HG03432 (cell line): ENCODE results near the gene ARHGEF10L.

Source experiments
- ATAC-seq: cut with Tn5 transposase; IDR thresholded peaks from one replicate; pipeline ENCODE4 v1.9.1; 2021; ENCODE audit warnings: mild to moderate bottlenecking, moderate library complexity; ENCODE audit not compliant: unreplicated experiment

ARHGEF10L gene

DNA sequence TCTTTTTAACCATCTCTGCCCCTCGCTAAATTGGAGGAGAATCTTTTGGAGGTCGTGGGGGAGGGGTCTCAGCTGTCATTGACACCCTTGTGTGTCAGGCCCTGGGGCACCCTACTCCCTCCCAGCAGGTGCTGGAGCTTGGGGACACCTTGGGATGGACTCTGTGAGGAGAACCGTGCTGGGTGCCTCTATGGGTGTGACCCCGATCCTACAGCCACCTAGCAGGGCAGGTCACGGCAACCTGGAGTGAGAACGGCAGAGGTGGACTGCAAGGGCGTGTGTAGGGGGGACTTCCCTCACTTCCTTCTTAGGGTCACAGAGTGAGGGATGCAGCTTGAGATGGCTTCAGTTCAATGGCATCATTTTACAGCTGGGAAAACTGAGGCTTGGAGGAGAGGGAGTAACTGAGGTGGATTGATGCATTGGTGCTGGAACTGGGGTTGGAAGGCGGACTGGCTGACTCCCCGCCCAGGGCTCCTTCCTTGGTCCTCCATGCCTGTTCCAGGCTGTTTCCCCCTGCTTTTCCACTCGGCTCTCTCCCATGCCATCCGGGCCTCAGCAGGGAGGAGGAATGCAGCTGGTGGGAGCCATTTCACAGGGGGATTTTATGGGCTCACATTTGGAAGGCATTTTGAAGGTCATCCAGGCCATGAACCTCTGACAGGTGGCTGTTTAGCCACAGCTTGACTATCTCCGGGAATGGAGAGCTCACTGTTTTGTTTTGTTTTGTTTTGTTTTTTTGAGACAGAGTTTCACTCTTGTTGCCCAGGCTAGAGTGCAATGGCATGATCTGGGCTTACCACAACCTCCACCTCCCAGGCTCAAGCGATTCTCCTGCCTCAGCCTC is 18.8 kb upstream of the ARHGEF10L start:
- no peak for ATAC-seq

DNA sequence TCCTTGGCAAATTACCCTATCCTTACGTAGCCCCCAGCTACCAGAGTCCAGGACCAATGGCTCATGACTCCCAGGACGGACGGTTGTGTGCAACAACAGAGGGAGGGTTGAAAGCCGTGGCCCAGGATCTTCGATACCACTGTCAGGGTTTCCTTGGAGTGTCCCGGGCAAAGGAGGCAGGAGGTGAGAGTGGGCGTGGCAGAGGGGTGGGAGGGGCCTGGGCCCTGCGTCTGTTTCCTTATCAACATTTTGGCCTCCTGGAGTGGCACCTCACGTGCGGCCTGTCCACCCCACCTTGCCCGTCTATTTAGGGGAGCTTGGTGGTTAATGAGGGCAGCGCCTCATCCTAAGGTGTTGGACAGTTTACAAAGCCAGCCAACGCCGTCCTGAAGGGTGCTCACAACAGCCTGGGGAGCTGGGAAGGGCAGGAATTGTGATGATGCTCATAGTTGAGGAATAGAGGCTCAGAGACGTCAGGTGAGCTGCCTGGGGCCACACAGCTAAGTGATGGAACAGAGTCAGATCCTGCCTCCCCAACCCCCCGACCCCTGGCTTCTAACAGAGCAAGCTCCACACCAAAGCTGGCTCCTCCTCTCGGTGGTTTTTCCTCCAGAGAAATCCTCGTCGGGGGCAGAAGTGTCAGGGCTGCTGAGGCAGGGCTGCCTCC is 17.4 kb upstream of the ARHGEF10L start:
- ATAC-seq = no peak

DNA sequence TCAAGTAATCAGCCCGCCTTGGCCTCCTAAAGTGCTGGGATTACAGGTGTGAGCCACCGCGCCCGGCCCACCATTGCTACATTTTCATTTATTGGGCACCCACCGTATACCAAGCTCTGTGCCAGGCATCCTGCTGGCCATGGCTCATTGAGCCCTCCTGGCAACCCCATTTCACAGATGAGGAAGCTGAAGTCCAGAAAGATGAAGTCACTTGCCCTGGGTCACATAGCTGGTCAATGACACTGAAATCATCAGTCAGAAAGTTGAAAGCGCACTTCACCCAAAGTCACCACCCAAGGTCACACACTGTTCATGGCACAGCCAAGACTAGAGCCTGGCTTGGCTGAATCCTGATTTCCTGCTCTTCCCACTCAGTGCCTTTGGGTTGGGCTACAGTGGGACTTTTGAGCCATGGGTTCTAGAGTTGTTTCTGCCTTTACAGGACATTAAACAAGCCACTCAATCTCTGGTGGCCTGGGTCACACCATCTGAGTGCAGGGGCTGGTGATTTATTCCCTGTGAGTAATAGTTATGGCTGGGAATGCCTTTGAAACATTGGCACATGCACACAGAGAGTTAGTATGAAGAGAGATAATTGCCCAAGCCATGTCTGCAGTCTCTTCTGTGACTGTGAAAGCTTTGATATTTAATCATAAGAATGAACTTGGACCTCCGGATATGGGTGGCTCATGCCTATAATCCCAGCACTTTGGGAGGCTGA is 16.0 kb upstream of the ARHGEF10L start:
- ATAC-seq = no peak

DNA sequence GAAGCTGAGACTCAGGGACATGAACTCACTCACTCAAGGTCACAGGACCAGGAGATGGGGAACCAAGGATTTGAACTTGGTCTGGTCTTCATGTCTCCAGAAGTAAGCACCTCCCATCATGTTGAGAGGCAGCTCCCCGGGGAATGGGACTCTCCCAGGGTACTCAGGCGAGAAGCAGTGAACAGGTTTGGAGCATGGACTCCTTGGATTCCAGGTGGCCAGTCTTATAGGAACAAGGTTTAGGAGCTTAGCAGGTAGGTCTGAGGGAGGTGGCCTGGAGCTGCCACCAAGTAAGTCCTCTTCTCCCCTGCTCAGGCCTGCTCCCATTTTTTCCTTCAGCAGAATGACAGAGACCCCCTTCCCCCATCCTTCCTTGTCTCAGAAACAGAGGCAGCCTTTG is 14.9 kb upstream of the ARHGEF10L start:
- no peak for ATAC-seq

DNA sequence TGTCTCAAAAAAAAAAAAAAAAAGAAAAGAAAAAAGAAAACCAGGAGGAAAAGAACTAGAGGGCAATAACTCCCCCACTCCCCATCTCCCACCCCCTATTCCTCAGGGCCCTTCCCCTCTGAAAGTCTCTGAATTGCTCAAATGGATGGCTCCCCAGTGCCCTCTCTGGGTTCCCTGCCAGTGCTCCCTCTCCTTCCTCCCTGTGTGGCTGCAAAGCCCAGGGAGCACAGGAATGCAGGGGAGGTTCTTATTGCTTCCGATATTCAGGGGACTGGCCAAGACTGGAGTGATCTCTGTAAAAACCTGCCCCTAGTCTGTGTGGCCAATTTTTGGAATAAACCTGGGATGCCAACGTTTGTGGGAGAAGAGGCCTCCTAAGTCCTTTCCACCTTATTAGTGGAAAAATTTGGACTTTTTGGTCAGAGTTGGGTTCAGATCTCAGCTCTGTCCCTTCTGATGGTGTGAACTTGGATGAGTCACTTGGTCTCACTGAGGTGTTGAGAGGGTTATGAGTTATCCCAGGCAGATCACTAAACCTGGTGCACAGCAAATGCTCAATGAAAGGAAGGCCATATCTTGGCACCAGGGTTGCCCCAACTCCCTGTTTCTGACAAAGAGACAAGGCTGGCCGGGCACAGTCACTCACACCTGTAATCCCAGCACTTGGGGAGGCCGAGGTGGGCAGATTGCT is 13.4 kb upstream of the ARHGEF10L start:
- no peak for ATAC-seq

DNA sequence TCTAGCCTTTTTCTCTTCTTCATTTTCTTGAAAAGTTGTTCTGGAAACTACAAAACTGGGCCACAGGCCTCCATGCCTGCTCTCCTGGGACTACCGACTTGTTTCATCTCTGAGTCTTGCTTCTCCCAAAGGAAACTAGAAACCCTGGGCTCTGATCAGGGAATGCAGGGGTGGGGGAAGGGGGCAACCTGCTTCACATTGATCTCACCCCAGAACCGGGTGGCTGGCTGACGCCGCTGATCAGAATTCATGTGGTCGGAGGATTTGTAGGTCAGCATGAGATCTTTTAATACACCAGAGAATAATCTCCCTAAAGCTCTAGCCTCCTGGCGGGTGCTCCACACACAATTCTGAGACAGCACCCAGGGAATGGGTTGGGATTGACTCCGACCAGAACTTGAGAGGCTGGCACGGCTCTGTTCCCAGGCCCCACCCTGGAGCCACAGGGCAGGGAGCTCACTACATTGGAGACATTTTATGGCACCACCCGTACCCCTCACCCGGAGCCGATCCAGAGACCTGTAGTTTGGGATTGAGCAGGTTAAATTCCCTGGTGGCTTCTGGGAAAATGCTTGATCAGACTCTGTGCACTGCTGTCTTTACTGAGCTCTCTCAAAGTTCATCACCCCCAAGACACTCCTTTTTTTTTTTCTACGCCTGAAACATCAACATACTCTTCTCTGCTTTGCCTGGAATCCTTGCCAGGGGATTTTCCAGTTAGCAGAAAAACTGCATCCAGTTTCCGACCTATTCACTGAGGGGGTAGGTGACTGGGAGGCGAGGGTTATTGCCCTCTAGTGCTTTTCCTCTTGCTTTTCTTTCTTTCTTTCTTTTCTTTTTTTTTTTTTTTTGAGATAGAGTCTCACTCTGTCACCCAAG is 12.2 kb upstream of the ARHGEF10L start:
- ATAC-seq = no peak

DNA sequence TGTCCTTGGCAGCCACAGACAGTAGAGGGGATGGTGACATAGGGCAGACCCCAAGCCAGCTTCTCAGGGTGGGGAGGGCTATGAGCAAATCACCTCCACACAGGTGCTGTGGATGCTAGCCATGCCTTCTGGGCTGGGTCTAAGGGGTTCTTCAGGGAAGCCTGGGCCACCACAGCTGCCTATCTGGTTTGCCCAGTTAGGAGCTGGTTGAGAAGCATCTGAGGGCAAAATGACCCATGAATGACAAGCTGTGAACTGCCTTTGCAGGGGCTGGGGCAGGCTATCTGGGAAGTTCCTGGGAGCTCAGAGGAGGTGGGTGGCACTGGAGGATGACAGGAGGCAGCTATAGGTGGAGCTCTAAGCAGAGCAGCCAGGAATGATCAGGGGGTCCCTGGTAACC is 10.1 kb upstream of the ARHGEF10L start:
- ATAC-seq = no peak

DNA sequence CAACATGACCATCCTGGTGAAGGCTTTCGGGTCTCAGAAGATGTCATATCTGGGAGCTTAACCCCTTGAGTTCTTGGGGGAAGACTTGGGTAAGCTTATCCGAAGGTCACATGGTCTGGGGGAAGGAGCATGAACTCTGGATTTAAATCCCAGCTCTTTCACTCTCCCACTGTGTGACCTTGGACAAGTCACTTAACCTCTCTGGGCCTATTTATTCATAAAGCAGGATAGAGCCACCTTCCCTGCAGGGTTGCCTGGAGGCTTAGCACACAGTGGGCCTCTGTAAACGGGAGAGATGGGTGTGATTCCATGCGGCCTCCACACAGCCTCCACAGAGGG is 8.2 kb upstream of the ARHGEF10L start:
- no peak for ATAC-seq

DNA sequence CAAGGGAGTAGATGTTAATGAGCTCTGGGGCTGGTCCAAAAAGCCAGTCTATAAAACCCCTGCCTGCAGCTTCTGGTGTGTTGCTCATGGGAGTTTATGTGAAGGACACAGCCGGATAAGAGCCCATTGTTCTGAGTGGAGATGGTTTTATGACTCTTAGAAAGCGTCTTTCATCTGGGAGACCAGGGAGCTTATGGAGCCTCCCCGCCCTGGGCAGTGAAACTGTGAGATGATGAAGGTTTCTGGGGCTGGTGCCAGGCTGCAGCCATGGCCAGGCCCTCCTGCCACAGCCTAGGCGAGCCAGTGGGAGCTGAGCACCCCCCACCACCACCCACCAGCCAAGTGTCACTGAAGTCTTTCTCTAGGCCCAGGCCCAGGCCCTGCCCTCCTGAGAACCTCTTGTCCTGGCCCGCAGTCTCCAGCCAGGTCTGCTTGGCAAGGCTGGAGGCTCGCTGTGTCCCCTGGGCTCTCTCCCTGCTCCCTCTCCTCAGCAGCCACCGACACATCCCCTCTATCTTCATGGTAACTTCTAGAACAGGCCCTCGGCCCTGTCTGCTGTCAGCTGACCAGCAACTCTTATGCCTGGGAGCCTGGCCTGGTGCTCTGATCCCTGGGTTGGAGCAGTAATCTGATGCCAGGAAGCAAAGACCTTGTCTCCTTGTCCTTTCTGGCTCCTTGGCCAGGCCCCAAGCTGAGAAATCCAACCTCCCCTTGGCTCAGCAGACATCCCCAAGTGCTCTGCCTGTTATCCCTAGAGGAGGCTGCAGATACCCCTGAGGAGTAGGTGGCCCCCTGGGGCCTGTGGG is 7.6 kb upstream of the ARHGEF10L start:
- ATAC-seq = no peak

DNA sequence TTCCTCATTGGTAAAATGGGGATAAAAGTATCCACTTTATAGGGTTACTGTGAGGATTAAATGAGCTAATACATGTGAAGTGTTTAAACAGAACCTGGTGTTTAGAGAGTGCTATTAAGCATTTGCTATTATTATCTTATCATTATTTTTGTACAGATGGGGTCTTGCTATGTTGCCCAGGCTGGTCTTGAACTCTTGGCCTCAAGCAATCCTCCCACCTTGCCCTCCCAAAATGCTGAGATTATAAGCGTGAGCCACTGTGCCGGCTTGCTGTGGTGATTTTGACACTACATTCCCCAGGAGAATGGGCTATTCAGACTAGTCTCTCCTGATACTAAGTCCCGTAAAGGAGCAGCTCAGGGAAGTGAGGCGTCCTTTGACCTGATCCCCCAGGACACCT is 6.3 kb upstream of the ARHGEF10L start:
- ATAC-seq = no peak

DNA sequence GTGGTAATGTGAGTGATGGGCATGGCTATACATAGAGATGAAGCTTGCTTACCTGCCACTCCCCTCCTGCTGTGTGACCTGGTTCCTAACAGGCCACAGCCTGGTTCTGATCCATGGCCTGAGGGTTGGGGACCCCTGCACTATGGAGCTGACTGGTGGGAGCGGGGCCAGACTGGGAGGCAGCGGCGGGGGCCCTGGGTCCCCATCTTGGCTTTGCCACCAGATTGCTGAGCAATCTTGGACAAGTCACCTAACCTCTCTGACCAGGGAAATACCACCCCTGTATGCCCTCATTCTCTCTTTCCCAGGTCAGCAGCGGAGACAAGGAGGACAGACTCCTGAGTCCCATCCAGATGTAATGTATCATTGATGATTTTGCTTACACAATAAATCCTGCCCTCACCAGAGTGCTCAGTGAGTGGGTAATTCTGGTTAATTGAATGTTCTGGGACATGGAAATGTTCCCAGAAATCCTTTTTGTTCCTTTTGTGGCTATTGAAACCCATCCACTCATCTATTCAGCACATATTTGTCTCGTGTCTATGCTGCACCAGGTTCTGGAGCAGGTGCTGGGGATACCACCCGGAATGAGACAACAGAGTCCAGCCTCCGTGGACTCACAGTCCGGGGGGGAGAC is 4.1 kb upstream of the ARHGEF10L start:
- no peak for ATAC-seq

DNA sequence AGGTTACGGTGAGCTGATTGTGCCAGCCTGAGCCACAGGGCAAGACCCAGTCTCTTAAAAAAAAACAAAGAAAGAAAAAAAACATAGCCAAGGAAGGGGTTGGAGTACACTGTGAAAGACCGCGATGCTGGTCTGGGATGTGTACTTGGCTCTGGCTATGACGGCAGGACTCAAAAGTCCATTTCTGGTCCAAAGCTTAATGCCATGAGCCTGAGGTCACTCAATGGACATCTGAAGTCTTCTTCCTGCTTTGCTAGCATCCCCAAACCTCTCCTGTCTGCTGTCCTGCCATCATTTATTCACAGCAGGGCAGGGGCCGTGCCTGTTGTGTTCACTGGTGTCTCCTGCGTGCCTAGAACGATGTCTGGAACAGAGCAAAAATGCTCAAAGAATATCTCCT is 1.5 kb upstream of the ARHGEF10L start:
- no peak for ATAC-seq

DNA sequence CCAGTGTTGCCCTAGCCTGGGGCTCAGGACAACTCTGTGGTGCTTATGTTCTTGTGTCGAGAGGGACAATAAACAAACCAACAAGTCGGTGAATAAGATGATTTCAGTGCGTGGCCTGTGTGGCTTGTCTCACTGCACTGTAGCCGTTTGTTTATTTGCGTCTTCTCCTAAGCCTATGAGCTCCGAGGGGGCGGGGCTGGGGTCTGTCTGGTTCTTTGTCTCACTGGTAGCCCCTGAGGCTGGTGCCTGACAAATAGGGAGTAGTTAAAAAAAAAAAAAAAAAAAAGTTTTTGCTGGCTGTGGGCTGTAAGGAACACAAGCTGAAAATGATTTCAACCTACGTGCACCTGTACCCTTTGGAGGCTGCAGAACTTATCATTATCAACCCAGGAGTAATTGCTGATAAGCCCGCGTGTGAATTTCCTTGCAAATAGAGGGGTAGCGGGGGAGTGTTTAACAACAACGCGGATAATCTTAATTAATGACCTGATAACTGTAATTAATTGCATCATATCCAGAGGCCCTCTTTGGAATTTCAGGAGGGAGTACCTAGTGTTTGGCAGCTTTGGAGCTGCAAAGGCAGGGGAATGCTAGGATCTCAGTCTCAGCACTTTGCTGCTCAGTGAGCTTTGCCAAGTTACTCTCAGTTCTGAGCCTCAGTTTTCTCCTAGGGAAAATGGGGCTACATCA is 925 bp upstream of the ARHGEF10L start:
- ATAC-seq = no peak

DNA sequence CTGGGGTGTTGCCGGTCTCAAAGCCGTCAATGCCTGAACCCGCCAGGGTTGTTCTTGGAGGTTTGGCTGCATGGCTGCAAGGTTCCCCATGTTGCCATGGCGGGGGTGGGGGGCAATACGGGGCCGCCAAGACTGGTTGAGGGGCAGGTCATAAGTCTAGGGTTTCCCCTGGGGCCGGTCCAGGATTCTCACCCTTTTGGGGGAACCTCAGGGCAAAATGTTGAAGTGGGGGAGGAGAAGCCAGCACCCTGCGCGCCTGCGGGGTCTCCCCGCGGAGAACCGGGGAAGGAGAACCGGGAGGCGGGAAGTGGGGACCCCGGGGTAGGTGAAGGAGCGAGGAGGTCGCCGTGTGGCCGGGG is 401 bp upstream of the ARHGEF10L start:
- ATAC-seq = no peak

DNA sequence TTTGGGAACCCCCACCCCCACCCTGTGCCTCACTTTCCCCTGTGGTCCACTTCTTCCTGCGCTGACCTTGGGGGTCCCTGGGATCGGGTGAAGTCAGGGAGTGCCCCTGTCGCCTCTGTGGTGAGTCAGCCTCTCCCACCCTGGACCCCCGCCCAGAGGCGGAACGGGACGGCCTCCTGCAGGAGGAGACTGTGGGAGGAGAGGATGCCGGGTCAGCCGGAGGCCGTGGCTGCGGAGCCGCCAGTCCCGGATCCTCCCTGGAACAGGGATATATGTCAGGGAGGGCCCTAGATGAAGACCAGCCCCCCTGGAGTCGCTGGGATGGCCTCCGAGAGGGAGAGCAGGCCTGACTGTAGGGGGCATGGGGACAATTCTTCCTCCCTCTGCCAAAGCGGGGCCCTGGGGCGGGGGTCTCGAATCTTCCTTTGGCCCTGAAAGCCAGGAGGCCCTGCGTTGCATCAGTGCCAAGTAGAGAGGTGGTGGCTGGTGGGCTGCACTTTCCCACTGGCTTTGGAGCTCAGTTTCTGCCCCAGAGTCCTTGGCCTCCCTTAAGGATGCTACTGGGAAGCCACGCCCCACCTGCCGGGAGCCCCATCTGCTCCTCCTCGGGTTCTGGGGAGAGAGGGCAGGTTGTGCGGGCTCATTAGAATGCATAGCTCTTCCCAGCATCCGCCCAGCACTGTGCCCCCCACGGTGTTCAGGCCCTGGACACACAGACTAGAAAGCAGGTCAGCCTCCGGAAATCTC is 930 bp downstream of the ARHGEF10L start:
- no peak for ATAC-seq

DNA sequence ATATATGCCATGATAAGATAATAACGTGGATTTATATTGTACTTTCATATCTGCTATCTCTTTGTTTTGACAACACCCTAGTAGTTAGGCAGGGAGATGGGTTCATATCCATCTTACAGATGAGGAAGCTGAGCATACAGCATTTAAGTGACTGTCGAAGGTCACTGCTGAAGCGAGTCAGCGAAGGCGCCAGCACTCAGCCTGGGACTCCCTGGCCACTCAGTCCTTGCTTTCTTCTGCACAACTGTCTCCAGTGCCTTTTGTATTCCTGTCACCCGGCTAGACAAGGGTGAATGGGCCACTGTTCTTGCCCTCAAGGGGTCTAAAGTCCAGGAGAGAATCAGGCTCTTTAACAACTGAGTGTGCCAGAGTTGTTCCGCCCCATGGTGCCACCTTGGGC is 3.1 kb downstream of the ARHGEF10L start:
- ATAC-seq = no peak

DNA sequence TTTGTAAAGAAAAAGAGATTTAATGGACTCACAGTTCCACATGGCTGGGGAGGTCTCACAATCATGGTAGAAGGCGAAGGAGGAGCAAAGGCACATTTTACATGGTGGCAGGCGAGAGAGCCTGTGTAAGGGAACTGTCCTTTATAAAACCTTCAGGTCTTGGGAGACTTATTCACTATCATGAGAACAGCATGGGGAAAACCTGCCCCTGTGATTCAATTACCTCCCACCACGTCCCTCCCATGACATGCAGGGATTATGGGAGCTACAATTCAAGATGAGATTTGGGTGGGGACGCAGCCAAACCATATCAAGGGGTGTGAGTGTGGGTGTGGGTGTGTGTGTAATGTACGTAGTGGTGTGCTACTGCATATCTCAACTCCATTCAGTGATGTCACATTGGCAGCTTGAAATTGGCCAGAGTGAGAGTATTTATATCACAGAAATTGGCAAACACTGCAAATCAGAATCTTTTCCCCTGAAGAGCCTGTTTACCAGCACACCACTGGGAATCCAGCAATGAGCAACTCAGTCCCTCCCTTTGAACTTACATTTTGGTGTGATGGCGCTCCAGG is 5.4 kb downstream of the ARHGEF10L start:
- no peak for ATAC-seq

DNA sequence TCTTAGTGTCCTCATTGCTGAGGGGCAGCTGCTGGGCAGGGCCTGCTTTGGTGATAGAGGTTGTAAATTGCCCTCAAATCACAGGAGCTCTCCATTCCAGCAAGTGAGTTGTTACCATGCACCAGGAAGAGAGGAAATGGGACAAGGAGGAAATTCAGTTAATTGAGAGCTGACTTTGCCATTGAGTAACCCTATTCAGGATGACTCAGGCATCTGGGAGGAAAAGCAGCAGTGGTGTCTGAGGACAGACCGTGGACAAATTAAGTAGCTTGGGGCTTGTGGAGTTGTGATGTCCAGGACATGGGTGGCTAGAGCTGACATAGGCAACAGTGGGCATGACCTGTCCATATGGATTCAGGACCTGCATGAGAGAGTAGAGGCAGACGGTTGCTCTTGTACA is 5.9 kb downstream of the ARHGEF10L start:
- no peak for ATAC-seq
